ENCODE results near the gene PPP6R3.

GRCh38 chr11:68524213-68524612 is 63.7 kb downstream of the PPP6R3 start:
- TF ChIP-seq GATA3 (IDR thresholded peaks at IDR 0.05; ENCODE audit: low read depth, low read length) (no peak), GATA2 (IDR thresholded peaks at IDR 0.05; ENCODE audit: low read depth, low read length) (no peak)

Measured in SH-SY5Y (cell line).